Gastrocnemius medialis (tissue), 4 donors: ENCODE results near the gene CD300LD.

Source experiments
- CTCF ChIP-seq, 5 experiments: fragments of 450-650 bp in 3 of 5; fragments of 200-600 bp in 2 of 5; sonication (generic) in 2 of 5; IDR thresholded peaks in 4 of 5; conservative IDR thresholded peaks in 1 of 5; 1 replicate in 4 of 5; 2 replicates in 1 of 5; pipeline ENCODE4 v1.5.1; 2016 to 2019; ENCODE audit warnings: antibody characterized with exemption in 5 of 5, mild to moderate bottlenecking in 3 of 5, moderate library complexity in 3 of 5
- POLR2A ChIP-seq, 2 donors: fragments of 450-650 bp; IDR thresholded peaks; one replicate each; pipeline ENCODE4 v1.6.1; 2017; ENCODE audit warnings: antibody characterized with exemption in 2 of 2, mild to moderate bottlenecking in 2 of 2, moderate library complexity in 2 of 2

GRCh38 chr17:74623693-74624093 lies 31.6 kb upstream of the CD300LD start, which contains the start of gene CD300E:
- no peak for TF ChIP-seq CTCF (IDR thresholded peaks at IDR 0.05 in 4 of 5, conservative IDR thresholded peaks at IDR 0.05 in 1 of 5)
- no peak for TF ChIP-seq POLR2A (IDR thresholded peaks at IDR 0.05)
